GM12864 (cell line): ENCODE measurements around the gene IFT172.
A peak's percentile ranks its signal among the peaks of the same experiment; 100 is the strongest.

Experiments used
- DNase-seq: peaks from one replicate; pipeline ENCODE4 v3.0.0-alpha.2; 2011; ENCODE audit warnings: low read depth
- H3K4me3 ChIP-seq: 2 replicates; pipeline ENCODE4 v1.5.1; 2011; ENCODE audit warnings: mild to moderate bottlenecking, low read depth, low read length, control low read depth
- CTCF ChIP-seq: IDR thresholded peaks from 2 replicates; pipeline ENCODE4 v1.5.1; 2011; ENCODE audit warnings: low read depth, mild to moderate bottlenecking, moderate library complexity, low read length, control low read depth, inconsistent platforms; ENCODE audit errors: missing control alignments

Gene IFT172

DNA sequence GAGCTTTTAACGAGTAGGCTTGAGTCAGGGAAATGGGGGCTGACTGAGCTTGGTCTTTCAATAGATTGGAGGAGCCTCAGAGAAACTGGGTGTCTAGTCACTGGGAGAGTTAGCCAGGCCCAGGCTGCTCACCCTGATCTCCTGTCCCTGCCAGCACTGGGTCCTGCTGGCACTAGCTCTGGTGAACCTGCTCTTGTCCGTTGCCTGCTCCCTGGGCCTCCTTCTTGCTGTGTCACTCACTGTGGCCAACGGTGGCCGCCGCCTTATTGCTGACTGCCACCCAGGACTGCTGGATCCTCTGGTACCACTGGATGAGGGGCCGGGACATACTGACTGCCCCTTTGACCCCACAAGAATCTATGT, 46.6 kb downstream of the IFT172 start:
- H3K4me3 ChIP-seq, result no peak overlapping the region
- DNase-seq, result no peak
- TF ChIP-seq CTCF, result no peak

DNA sequence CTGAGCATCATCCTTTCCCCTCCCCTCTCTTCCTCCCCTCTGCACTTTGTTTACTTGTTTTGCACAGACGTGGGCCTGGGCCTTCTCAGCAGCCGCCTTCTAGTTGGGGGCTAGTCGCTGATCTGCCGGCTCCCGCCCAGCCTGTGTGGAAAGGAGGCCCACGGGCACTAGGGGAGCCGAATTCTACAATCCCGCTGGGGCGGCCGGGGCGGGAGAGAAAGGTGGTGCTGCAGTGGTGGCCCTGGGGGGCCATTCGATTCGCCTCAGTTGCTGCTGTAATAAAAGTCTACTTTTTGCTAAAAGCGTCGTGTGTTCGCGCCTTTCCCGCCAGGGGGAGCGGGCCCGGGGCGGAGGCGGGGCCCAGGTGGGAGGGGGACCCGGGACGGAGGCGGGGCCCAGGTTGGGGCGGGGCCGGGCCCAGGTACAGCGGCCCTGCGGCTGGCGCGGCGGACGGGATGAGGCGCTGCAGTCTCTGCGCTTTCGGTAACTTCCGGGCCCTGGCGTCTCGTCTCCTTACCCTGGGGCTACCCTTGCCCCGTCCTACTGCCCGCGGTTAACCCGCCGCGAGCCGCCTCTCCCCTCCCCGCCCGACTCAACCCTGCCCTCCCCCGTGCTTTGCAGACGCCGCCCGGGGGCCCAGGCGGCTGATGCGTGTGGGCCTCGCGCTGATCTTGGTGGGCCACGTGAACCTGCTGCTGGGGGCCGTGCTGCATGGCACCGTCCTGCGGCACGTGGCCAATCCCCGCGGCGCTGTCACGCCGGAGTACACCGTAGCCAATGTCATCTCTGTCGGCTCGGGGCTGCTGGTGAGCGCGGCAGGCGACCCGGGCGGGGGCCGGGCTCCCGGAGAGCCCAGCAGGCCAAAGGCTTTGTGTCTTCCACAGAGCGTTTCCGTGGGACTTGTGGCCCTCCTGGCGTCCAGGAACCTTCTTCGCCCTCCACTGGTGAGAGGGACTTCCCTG, 47.3 kb downstream of the IFT172 start, which contains the start of gene KRTCAP3:
Gene KRTCAP3, plus strand, starts transcription at position 424 of the 962 bp plus-strand sequence. Its CDS starts 32 bp downstream, at position 456.
- no peak for DNase-seq
- TF ChIP-seq CTCF, result no peak
- H3K4me3 ChIP-seq, result no peak within 1 kb of the TSS

DNA sequence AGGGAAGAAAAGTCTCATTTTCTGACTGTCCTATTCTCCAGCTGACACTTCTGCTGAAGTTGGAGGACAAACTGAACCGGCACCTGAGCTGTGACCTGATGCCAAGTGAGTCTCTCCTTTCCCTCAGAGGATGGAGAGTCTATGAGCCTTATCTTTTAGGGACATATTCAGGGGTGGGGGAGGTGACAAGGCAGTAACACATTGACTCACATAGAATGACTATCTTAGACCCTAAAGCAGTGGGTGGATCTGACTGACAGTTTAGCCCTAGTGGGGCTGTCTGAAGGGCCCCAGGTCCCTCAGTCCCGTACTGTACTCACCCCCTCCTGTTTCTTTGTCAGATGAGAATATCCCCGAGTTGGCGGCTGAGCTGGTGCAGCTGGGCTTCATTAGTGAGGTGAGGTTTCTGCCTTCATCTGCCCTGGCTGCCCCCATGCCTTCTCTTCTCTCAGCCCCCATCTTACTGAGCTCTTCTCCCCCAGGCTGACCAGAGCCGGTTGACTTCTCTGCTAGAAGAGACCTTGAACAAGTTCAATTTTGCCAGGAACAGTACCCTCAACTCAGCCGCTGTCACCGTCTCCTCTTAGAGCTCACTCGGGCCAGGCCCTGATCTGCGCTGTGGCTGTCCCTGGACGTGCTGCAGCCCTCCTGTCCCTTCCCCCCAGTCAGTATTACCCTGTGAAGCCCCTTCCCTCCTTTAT, 48.2 kb downstream of the IFT172 start:
- DNase-seq, result no peak
- no peak overlapping the region for H3K4me3 ChIP-seq
- no peak for TF ChIP-seq CTCF

DNA sequence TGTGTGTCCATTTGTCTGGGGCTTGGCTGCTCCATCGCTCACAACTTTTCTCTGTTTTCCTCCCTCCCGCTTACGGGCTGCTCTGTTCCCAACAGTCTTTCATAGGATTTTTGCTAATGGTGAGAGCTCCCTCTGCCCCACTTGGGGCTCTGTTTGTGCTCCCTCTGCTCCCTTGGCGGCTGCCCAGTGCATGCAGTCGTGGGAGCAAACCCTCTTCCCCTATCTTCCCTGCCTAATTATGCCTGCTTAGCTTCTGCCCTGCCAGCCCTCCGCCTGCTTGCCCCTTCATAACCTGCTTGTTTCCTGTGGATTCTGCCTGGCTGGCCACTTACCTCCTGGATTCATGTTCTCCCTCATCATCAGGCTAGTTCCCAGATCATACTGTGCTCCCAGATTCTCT, 53.9 kb downstream of the IFT172 start:
- DNase-seq, result no peak
- no peak for TF ChIP-seq CTCF

GRCh38 chr2:27431395-27431794, 58.1 kb downstream of the IFT172 start:
- no peak overlapping the region for H3K4me3 ChIP-seq
- DNase-seq, result no peak
- no peak for TF ChIP-seq CTCF

More for the DNA sequence above, 53.9 kb downstream of the IFT172 start:
- no peak overlapping the region for H3K4me3 ChIP-seq

- DNase-seq, result no peak
- TF ChIP-seq CTCF, result no peak
- peak overlapping the region; percentile 93 for H3K4me3 ChIP-seq
These were observed 60.5 kb downstream of the IFT172 start for GRCh38 chr2:27428978-27429541.
